Activated T-cell treated with anti-CD3 and anti-CD28 coated beads for 4 hours (primary cell): Measurements from ENCODE around the gene SLC30A5.
"Not testable (repeated sequence)": the region's sequence is repeated elsewhere in the genome, so short reads cannot be mapped to it uniquely, and the experiment has no call there.

ENCODE experiments used
- DNase-seq: peaks from one replicate; pipeline ENCODE4 v3.0.0-alpha.2; 2020

The SLC30A5 gene

GRCh38 chr5:69093771-69094482 is at the start of gene SLC30A5:
Gene SLC30A5, plus strand, starts transcription at chr5:69094014. Its CDS starts 242 bp downstream, at chr5:69094256.
- peak; percentile 97 for DNase-seq

GRCh38 chr5:69045213-69045612 is 48.6 kb upstream of the SLC30A5 start:
- not testable (repeated sequence) for DNase-seq

- DNase-seq, result no peak
Observed at GRCh38 chr5:69046375-69046957, 47.3 kb upstream of the SLC30A5 start.

- no peak for DNase-seq
Observed at GRCh38 chr5:69048230-69048629, 45.6 kb upstream of the SLC30A5 start.

- DNase-seq, result no peak
Observed at GRCh38 chr5:69049151-69049550, 44.7 kb upstream of the SLC30A5 start.

GRCh38 chr5:69049796-69050195 is 44.0 kb upstream of the SLC30A5 start:
- DNase-seq, result no peak

GRCh38 chr5:69050214-69050613 is 43.6 kb upstream of the SLC30A5 start:
- no peak for DNase-seq

GRCh38 chr5:69052181-69052580 is 41.6 kb upstream of the SLC30A5 start:
- DNase-seq, result no peak

GRCh38 chr5:69074664-69075521 is 18.9 kb upstream of the SLC30A5 start:
- DNase-seq, result no peak

GRCh38 chr5:69075522-69076179 is 18.2 kb upstream of the SLC30A5 start:
- DNase-seq, result no peak

GRCh38 chr5:69078921-69079540 is 14.8 kb upstream of the SLC30A5 start:
- no peak for DNase-seq

- DNase-seq, result no peak
Observed at GRCh38 chr5:69079556-69079955, 14.3 kb upstream of the SLC30A5 start.

GRCh38 chr5:69083412-69083811 is 10.4 kb upstream of the SLC30A5 start:
- no peak for DNase-seq

- no peak for DNase-seq
Observed at GRCh38 chr5:69084195-69084594, 9.6 kb upstream of the SLC30A5 start.

GRCh38 chr5:69084903-69085302 is 8.9 kb upstream of the SLC30A5 start:
- no peak for DNase-seq

- no peak for DNase-seq
Observed at GRCh38 chr5:69086206-69086605, 7.6 kb upstream of the SLC30A5 start.

- not testable (repeated sequence) for DNase-seq
Observed at GRCh38 chr5:69088006-69088405, 5.8 kb upstream of the SLC30A5 start.

- DNase-seq, result no peak
Observed at GRCh38 chr5:69090158-69090557, 3.7 kb upstream of the SLC30A5 start.

- no peak for DNase-seq
Observed at GRCh38 chr5:69091771-69092170, 2.0 kb upstream of the SLC30A5 start.

- DNase-seq, result no peak
Observed at GRCh38 chr5:69092969-69093368, 845 bp upstream of the SLC30A5 start.

- no peak for DNase-seq
Observed at GRCh38 chr5:69099302-69099701, 5.5 kb downstream of the SLC30A5 start.

GRCh38 chr5:69103521-69103920 is 9.7 kb downstream of the SLC30A5 start:
- DNase-seq, result no peak
